ENCODE data around the gene FOCAD.

The FOCAD gene

DNA sequence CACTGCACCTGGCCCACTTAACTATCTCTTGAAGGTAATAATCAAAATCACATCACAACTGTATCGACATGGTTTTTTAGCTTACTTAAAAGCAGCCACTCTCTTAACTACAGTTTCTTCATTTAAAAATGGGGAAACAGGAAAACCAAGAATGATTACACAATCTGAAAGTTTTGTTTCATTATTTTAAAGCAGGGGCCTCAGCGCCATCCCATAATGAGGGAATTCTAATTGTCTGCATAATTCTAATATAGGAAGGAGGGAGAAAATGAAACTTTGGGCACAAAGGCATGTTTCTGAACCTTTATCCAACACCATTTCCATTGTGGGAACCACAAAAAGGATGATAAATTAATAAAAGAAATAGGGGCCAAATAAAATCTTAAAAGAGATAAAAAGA is 339.8 kb downstream of the FOCAD start:
- no peak for DNase-seq (ENCODE audit: low read depth)

GRCh38 chr9:21027295-21027694 is 343.2 kb downstream of the FOCAD start:
- no peak for DNase-seq (ENCODE audit: low read depth)

GRCh38 chr9:21028466-21028865 is 344.4 kb downstream of the FOCAD start:
- DNase-seq (ENCODE audit: low read depth): no peak

DNA sequence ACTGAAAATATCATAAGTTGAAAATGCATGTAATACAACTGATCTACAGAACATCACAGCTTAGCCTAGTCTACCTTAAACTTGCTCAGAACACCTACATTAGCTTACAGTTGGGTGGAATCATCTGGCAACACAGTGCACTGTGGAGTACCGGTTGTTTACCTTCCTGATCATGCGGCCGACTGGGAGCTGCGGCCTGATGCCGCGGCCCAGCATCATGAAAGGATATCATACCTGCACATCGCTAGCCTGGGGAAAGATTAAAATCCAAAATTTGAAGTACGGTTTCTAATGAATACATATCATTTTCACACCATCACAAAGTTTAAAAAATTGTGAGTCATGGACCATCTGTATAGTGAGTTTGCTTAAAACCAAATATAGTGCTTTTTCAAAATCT is 345.6 kb downstream of the FOCAD start:
- DNase-seq (ENCODE audit: low read depth): no peak

- peak; percentile 2 for DNase-seq (ENCODE audit: low read depth)
Measured at GRCh38 chr9:21030389-21031035, 346.5 kb downstream of the FOCAD start.

- peak; percentile 39 for DNase-seq (ENCODE audit: low read depth)
Measured at GRCh38 chr9:21031091-21031807, 347.2 kb downstream of the FOCAD start, which contains the start of gene HACD4. HACD4 (minus strand) TSS chr9:21031640; CDS start chr9:21031590, 50 bp downstream.

DNA sequence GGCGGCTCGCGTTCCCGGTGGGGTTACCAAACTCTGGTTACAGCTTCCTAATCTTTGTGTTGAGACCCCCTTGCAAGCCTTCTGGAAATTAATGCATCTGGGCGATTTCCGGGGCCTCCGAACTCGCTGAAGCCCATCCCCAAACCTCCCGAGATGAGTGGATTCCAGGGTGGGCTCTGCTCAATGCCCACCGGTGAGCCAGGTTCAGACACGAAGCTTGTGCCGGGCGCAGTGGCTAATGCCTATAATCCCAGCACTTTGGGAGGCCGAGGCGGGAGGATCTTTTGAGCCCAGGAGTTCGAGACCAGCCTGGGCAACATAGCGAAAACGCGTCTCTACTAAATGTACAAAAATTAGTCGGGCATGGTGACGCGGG is 347.7 kb downstream of the FOCAD start:
- no peak for DNase-seq (ENCODE audit: low read depth)

- DNase-seq (ENCODE audit: low read depth): no peak
Measured at GRCh38 chr9:21037278-21037677, 353.2 kb downstream of the FOCAD start.

GRCh38 chr9:21039302-21039701 is 355.2 kb downstream of the FOCAD start:
- DNase-seq (ENCODE audit: low read depth): no peak

DNA sequence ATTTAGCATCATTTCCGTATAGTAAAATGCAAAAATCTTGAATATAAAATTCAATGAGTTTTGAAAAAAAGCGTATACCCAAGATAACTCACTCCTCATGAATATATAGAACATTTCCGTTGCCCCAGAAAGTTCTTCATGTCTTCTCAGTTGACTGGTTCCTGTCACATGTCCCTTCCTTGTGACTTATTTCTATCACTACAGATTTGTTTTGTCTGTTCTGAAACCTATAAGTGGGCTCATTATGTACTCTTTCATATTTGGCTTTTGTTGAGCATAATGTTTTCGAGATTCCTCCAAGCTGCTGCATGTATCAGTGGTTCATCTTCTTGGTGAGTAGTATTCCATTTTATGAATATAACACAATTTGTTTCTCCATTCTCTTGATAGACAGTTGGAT is 358.4 kb downstream of the FOCAD start:
- DNase-seq (ENCODE audit: low read depth): no peak

DNA sequence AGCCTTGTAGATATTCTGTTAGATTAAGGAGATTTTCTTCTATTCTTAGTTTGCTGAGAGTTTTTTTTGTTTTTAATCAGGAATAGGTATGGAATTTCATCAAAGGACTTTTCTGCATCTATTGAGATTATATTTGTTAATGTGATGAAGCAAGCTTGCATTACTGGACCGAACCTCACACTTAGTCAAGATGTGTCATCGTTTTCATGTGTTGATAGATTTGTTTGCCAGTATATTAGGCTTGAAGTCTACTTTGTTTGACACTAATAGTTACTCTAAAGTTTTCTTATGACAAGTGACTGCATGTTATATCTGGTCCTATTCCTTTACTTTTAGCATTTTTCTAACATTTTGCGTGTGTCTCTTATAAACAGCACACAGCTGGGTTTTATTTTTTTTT is 359.8 kb downstream of the FOCAD start:
- no peak for DNase-seq (ENCODE audit: low read depth)
